Breast epithelium (tissue), 4 donors: ENCODE results near the gene DDX31. TPM values are rescaled to one million over a fixed set of nuclear protein-coding genes. Genes with fewer than 3 reads are reported as not detected.

Experiments
- DNase-seq, 2 donors: peaks; one replicate each; pipeline ENCODE4 v3.0.0-alpha.2; 2019; ENCODE audit warnings: low spot score in 2 of 2
- H3K27ac ChIP-seq, 2 donors: fragments of 200-600 bp; sonication (generic) in 1 of 2; one replicate each; pipeline ENCODE4 v1.5.1; 2016 to 2019; ENCODE audit warnings: mild to moderate bottlenecking in 1 of 2
- H3K27me3 ChIP-seq, 2 donors: fragments of 200-600 bp; sonication (generic) in 1 of 2; one replicate each; pipeline versions ENCODE4 v1.5.1 to v1.6.0; 2017 to 2019; ENCODE audit warnings: control low read depth in 1 of 2, mild to moderate bottlenecking in 1 of 2
- H3K36me3 ChIP-seq: fragments of 200-600 bp; one replicate; pipeline ENCODE4 v1.5.1; 2019
- H3K4me1 ChIP-seq, 2 donors: fragments of 200-600 bp; sonication (generic); one replicate each; pipeline ENCODE4 v1.5.1; 2016 to 2019; ENCODE audit warnings: control low read depth in 1 of 2
- H3K4me3 ChIP-seq, 3 donors: fragments of 200-600 bp; sonication (generic); 1 replicate in 2 of 3; 2 replicates in 1 of 3; pipeline ENCODE4 v1.5.1; 2016 to 2019; ENCODE audit warnings: mild to moderate bottlenecking in 3 of 3, moderate library complexity in 2 of 3
- H3K9me3 ChIP-seq, 2 donors: fragments of 200-600 bp; sonication (generic) in 1 of 2; one replicate each; pipeline ENCODE4 v1.5.1; 2016 to 2019; ENCODE audit warnings: control low read depth in 1 of 2
- POLR2A ChIP-seq: fragments of 450-650 bp; IDR thresholded peaks from one replicate; pipeline ENCODE4 v1.6.1; 2016; ENCODE audit warnings: antibody characterized with exemption, mild to moderate bottlenecking, moderate library complexity
- POLR2AphosphoS5 ChIP-seq, 3 donors: sonication (generic); formaldehyde crosslinking; IDR thresholded peaks; one replicate each; pipeline ENCODE4 v1.6.1; 2017; ENCODE audit warnings: antibody characterized with exemption in 3 of 3
- intact Hi-C: fragments of 100-400 bp; cut with DNase I; formaldehyde crosslinking; loops from one replicate; pipeline ENCODE4 v1.15.1; 2023; ENCODE audit warnings: low total_unique reads
- total RNA-seq, 3 donors: library from RNA; depleted of rRNA; stranded (reverse); fragments of >200 nt; gene quantifications; one replicate each; pipeline ENCODE4 v1.1.0, GENCODE V29; 2016
- TF ChIP-seq, protein P1 (sequence below), 3 donors: fragments of 450-650 bp; IDR thresholded peaks; one replicate each; pipeline ENCODE4 v1.5.1; 2016 to 2017; ENCODE audit warnings: antibody characterized with exemption in 3 of 3, mild to moderate bottlenecking in 3 of 3, moderate library complexity in 3 of 3

The DDX31 gene
- total RNA-seq, 3 donors from 2014 or later: 10.2 to 23.6 (median 19.0) TPM

DNA sequence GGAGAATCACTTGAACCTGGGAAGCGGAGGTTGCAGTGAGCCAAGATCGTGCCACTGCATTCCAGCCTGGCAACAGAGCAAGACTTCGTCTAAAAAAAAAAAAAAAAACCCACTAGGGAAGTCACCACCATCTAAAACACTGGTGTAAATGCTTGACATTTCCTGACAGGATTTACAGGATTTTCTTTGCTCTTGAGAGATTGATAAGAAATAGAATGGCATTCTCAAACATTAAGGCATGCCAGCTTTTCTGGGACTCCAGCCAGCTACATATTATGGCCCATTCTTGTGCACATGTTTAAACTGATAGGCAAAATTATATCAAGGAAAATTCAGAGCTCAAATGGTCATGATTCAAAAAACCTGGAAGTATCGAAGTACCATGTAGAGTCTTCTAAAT is 29.2 kb upstream of the DDX31 start:
- Histone ChIP-seq H3K4me3 (no peak overlapping the region), H3K9me3 (peaks cover 0 to 25% of the 10 kb centered on the region in 2 donors), H3K36me3 (no peaks in the 10 kb centered on the region), H3K27me3 (no peaks in the 10 kb centered on the region), H3K27ac (no peak overlapping the region), H3K4me1 (no peaks in the 10 kb centered on the region)
- TF ChIP-seq POLR2AphosphoS5 (IDR thresholded peaks at IDR 0.05): no peak
- TF ChIP-seq, protein P1, sequence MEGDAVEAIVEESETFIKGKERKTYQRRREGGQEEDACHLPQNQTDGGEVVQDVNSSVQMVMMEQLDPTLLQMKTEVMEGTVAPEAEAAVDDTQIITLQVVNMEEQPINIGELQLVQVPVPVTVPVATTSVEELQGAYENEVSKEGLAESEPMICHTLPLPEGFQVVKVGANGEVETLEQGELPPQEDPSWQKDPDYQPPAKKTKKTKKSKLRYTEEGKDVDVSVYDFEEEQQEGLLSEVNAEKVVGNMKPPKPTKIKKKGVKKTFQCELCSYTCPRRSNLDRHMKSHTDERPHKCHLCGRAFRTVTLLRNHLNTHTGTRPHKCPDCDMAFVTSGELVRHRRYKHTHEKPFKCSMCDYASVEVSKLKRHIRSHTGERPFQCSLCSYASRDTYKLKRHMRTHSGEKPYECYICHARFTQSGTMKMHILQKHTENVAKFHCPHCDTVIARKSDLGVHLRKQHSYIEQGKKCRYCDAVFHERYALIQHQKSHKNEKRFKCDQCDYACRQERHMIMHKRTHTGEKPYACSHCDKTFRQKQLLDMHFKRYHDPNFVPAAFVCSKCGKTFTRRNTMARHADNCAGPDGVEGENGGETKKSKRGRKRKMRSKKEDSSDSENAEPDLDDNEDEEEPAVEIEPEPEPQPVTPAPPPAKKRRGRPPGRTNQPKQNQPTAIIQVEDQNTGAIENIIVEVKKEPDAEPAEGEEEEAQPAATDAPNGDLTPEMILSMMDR (IDR thresholded peaks at IDR 0.05): no peak
- no peak for TF ChIP-seq POLR2A
- intact Hi-C loops: no loop called here
- DNase-seq: no peak

GRCh38 chr9:132697230-132697629 is 27.4 kb upstream of the DDX31 start:
- DNase-seq: no peak
- intact Hi-C loops: no loop called here

DNA sequence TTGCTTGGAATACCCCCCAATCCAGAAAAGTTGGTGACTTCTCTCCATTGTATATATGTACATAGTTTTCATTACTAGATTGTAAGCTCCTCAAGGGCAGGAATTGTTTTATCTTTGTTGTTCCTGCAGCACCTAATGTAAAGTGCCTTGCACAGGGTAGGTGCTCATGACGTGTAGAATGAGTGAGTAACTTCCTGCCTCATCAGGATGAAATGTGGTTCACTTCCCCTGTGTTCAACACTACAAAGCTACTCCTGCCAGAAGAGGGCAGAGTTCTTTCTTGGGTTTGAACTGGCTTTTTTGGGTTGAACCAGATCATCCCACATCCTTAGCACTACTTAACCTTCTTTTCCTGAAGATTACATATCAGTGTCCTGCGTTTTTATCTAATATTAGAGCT is 24.4 kb upstream of the DDX31 start:
- Histone ChIP-seq H3K27me3 (no peaks in the 10 kb centered on the region), H3K4me3 (no peak overlapping the region), H3K9me3 (peaks cover 0 to 25% of the 10 kb centered on the region in 2 donors), H3K36me3 (no peaks in the 10 kb centered on the region), H3K4me1 (no peaks in the 10 kb centered on the region), H3K27ac (no peak overlapping the region)
- intact Hi-C loops: no loop called here
- TF ChIP-seq POLR2A (no peak), POLR2AphosphoS5 (IDR thresholded peaks at IDR 0.05) (no peak)
- TF ChIP-seq, protein P1 (IDR thresholded peaks at IDR 0.05): no peak
- no peak for DNase-seq

More at GRCh38 chr9:132697230-132697629, 27.4 kb upstream of the DDX31 start:
- TF ChIP-seq POLR2A (no peak), POLR2AphosphoS5 (IDR thresholded peaks at IDR 0.05) (no peak)
- TF ChIP-seq, protein P1 (IDR thresholded peaks at IDR 0.05): no peak
- H3K4me1 ChIP-seq: no peaks in the 10 kb centered on the region
- no peak overlapping the region for H3K4me3 ChIP-seq
- H3K27ac ChIP-seq: no peak overlapping the region
- H3K9me3 ChIP-seq: peaks cover 0 to 25% of the 10 kb centered on the region in 2 donors
- H3K36me3 ChIP-seq: no peaks in the 10 kb centered on the region
- no peaks in the 10 kb centered on the region for H3K27me3 ChIP-seq

- no peak overlapping the region for H3K4me3 ChIP-seq
- H3K4me1 ChIP-seq: no peaks in the 10 kb centered on the region
- no peak for TF ChIP-seq POLR2A
- TF ChIP-seq POLR2AphosphoS5 (IDR thresholded peaks at IDR 0.05): no peak
- TF ChIP-seq, protein P1 (IDR thresholded peaks at IDR 0.05): no peak
- DNase-seq: no peak
- no peak overlapping the region for H3K27ac ChIP-seq
- H3K27me3 ChIP-seq: no peaks in the 10 kb centered on the region
- no peaks in the 10 kb centered on the region for H3K36me3 ChIP-seq
- intact Hi-C loops: no loop called here
- no peaks in the 10 kb centered on the region for H3K9me3 ChIP-seq
Observed at GRCh38 chr9:132690696-132691095, 20.9 kb upstream of the DDX31 start.

DNA sequence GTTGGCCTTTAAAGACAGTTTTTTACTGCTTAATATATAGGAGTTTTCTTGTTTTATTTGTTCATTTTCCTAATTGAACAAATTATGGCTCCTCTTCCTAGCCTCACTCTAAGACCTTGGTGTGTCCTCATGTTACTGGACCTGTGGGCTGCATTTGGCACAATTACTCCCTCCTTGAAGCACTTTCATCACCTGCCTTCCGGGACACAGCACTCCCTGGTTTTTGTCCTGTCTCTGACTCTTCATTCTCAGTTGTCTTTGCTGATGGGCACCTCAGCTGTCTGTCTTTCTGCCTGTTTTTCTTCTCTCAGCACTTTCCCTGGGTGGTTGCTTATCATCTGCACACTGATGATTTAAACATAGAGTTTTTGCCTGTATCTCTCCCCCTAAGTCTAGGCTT is 14.1 kb upstream of the DDX31 start:
- DNase-seq: no peak
- intact Hi-C loops: no loop called here
- TF ChIP-seq, protein P1 (IDR thresholded peaks at IDR 0.05): no peak
- TF ChIP-seq POLR2AphosphoS5 (IDR thresholded peaks at IDR 0.05) (no peak), POLR2A (no peak)

More for the DNA sequence above, 14.1 kb upstream of the DDX31 start:
- no peaks in the 10 kb centered on the region for H3K36me3 ChIP-seq
- no peak overlapping the region for H3K4me3 ChIP-seq
- H3K27ac ChIP-seq: no peak overlapping the region
- H3K4me1 ChIP-seq: no peaks in the 10 kb centered on the region
- H3K27me3 ChIP-seq: no peaks in the 10 kb centered on the region
- H3K9me3 ChIP-seq: no peaks in the 10 kb centered on the region
